Measurements from ENCODE around the gene PCBD2.

GRCh38 chr5:134975843-134976242, 70.9 kb downstream of the PCBD2 start:
- TF ChIP-seq CTCF (conservative IDR thresholded peaks at IDR 0.05) (no peak), EZH2 (IDR thresholded peaks at IDR 0.05; ENCODE audit: low read depth) (no peak)

Measured in PC-9 (cell line).